ENCODE data around the gene ATP9A.

The ATP9A gene

DNA sequence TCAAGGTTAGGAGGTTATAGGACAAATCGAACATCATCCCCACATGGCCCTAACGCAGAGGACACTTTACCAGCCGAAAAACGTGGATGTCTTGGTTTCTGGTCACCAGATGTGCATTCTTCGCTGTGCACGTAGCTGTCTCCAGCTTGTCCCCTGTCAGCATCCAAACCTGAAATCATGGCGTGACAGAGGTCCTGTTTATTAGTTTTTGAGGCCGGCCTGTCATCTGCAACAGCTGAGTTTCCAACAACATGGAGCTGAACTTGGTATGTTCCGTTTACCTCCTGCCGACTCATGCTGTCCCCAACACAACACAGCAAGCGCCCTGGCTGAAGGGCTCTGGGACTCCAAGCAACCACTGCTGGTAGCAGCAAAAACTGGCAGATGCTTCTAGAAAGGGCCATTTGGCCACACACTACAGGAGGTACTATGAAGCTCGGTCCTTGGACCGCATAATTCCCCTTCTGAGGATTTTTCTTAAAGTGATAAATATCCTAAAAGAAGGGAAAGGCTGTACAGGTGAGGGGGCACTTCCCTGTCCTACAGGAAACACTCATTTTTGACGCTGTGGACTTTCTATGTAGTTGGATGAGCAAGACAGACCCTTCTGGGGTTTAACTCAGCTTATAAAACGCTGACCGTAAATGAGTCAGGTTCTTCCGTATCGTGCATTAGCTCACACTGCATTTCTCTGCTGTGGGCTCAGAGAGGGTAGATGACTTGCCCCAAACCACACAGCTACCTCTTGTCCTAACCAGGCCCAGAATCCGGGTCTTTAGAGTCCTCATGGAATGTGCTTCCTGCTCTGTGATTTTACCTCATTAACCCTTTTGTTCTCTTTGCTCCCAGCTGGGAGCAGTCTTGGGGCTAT lies 146.0 kb downstream of the ATP9A start:
- DNase-seq, result no peak

DNA sequence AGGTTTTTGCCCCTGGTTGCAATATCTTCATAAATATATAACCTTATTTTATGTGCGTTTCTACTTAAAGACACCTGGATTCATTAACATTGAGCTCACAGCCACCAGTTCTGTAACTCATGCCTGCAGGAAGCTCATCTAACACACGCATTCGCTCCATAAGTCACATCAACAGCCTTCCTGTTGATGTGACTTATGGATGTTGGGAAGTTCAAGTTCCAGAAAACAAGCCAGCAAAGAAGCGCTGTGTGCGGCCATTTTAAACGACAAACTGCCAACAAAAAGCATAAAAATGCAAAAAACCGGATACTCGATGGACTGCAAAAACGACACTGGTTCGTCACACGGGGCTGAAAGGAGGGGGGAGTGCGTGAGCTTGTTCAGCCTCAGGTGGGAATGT lies 147.8 kb downstream of the ATP9A start:
- DNase-seq, result peak; percentile 22

DNA sequence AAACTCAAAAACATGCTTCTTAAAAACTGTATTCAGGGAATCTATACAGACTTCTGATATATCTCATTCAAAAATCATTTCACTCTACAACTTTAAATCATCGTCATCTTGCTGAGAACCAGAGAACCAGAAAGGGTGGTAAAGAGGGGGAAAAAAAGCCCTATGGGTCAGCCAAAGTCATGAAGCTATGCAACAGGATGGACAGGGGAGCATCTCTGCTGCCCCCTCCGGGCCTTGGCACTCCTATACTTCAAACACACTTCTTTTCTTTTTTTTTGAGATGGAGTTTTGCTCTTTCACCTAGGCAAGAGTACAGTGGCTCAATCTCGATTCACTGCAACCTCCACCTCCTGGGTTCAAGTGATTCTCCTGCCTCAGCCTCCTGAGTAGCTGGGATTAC lies 152.1 kb downstream of the ATP9A start:
- DNase-seq, result no peak

DNA sequence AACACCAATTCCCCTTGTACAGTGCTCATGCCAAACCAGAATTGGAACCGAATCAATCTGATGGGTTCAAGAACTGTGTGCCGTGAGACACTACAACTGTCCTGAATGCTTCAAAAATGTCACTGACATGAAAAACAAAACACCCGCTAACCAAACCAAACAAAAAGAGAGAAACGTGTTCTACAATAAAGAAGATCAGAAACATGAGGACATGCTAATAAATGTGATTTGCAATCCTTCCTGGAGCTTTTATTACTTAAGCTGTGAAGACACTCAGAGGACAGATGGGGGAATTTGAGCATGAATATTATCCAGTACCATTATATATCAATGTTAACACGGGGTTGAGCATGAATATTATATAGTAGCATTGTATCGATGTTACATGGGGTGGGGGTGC lies 153.5 kb downstream of the ATP9A start:
- no peak for DNase-seq

DNA sequence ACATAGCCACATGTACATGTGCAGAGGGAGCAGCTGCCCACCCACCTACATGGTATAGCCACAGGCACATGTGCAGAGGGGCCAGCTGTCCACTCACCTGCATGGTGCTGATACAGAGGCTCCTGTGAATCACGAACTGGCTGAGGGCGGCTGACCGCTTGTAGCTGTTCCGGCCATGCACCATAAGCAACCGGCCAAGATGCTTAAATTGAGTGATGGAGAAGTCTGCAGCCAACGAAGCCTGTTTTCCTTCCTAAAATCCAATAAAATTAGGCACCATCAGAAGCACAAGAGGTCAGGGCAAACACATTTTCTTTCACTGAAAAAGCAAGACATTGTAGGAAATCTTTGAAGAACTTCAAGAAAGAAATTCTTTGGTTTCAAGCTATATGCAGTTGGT lies 154.6 kb downstream of the ATP9A start:
- DNase-seq, result no peak

DNA sequence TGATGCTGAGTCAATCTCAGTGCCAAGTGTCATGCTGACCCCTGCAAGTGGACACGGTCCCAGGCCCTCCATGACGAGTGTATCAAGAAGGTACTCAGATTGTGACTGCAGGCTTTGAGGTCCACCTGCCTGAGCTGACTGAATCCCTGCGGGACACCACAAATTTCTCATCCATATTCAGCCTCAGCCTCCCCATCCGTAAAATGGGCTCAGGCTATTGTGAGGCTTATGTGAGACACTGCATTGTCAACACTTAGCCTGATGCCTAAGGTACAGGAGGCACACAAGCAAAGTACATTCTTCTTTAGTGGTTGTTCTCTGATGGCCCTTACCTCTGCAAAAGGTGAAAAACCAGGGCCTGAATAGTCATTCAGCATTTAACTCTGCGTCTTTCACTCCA lies 155.3 kb downstream of the ATP9A start:
- no peak for DNase-seq

DNA sequence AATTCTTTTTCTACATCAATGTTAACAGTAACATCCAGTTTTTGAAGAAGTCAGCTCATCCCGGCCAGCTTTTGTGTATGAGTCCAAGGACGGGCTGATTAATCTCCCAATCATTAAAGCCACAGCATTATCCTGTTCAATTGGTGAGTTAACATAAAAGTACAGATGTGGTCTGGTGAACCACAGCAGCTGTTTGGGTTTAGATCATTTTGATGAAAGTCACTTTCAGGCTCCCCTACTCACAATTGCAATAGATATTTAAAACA lies 156.6 kb downstream of the ATP9A start:
- DNase-seq, result no peak

DNA sequence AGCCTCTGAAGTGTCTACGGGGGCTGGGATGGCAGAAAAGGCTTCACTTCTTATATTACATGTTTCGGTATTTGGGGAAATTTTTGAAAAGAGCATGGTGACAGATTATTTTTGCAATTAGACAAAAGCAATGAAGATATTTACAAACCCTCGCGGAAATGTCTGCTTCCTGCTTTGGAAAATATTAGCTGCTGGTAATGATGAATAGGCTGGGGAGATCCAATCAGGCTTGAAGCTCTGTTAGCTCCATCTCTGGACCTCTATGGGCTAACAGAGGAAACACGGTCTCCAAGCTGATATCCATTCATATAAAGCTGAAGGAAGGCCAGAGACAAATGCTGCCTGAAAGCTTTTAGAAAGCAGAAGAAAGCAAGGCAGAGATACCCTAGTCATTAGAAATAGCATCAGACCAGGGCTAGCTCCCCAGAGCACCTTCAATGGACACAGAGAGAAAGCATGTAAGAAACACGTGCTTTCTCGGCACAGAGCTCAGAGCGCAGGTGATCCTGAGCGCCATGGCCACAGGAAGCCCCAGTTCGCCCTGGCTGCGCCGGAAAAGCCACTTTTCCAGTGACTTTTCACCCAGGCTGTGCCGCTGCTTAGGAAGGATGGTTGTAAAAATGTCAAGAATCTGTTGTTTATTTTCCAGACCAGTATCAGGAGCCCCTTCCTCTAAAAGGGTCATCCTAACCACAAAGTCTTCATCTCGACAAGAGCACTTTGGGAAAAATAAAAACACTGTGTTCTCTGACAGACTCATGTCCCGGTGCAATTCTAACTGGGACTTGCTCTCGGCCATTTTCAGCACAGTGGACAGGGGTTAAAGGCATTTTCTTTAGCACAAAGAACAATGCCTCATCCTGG lies 157.2 kb downstream of the ATP9A start:
- DNase-seq, result no peak

DNA sequence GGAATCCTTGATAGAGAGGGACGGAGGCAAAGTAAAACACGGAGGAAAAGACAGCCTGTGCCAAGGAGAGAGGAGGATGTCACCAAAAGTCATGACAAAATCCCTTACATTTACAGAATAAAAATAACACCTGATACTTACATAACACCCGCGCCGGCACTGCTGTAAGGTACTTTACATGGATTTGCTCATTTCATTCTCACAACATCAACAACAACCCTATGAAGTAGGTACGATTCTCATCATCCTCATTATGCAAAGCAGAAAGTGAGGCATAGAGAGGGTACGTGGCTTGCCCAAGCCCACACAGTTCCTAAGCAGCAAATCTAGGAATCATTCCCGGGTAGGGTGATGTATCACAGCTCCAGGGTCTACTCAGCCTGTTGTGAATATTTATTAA lies 158.1 kb downstream of the ATP9A start:
- no peak for DNase-seq

DNA sequence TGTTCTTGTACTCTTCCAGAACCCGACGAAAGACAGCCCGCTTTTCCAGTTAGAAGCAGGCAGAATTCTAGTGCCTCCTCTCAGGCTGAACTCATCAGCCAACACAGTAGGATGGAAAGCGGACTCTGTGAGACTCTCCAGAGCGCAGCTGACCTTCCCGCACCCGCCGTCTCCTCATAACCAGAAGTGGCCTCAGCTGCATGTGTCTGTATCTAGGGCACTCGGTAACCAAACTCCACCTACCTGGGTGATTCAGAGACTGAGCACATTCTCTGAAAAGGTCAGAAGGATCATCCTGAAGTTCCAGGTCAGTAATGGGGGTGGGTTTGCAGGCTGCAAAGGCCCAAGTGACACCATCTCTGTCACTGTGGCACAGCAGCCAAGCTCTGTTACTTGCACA lies 158.9 kb downstream of the ATP9A start:
- DNase-seq, result no peak

DNA sequence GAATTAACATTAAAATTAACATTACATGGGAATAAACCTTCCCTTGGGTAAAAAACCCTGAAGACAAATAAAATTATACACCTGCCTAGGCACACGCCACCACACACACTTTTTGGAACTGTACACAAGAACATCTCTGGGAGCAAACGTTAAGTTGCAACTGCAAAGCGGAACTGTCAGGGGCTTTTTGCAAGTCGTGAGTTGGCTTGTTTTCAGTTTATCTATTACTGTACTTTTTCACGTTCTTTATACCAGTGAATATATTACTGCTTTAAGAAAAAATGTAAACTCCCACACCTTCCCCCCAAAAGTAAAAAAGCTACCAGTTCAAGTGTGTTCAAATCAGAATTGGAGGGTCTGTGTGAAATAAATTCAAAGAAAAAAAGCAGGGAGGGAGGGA lies 160.1 kb downstream of the ATP9A start:
- no peak for DNase-seq

DNA sequence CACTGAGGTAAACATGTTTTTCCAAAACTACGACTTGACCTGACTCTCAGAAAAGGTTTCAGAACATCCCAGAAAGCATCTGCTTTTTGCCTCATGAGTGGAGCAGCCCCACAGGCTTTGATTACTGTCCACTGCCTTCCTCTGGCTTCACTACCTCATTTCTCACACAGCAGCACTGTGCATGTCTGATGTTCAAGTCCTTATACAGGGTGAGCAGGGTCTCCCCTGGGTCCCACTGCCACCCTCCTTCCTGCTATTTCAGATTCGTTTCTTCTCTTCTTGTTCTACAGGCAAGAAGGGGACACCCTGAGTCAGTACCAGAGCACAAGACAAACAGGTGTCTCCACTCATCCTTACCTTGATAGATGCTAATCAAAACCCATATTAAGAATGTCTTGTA lies 161.0 kb downstream of the ATP9A start:
- DNase-seq, result no peak

DNA sequence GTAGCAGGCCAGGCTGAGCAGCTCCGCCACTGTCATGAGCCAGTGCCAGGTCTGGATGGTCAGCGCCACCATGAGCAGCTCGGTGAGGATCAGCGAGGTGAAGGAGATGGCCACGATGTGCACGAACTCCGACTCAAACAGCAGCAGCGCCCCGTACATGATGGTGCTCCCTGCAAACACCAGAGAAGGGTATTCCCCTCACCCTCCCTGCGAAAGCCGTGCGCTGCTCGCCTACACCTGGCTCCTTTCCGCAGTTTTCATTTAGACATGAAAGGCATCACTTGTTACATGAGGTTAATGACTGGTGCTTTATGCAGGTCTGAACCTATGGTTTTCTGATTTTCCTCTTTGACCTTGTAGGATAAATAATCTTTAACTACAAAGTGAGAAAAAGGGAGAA lies 163.3 kb downstream of the ATP9A start:
- no peak for DNase-seq

DNA sequence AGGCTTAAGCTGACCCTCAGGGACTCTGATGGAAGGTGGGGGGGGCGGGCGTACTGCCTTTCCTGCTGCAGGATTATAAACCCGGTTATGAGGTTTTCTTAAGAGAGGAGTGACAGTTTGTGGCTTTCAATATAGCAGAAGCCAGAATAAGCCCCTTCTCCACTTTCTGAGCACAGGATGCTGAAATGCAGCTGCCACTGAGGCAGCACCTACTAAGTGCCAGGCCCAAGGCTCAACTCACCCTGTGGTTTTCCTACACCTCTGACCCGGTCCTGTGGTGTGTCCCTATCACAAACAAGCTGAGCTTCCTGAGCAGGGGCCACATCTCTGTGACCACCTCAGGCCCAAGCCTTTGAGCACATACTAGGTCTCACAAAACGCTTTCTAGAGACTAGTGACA lies 166.1 kb downstream of the ATP9A start:
- DNase-seq, result no peak

DNA sequence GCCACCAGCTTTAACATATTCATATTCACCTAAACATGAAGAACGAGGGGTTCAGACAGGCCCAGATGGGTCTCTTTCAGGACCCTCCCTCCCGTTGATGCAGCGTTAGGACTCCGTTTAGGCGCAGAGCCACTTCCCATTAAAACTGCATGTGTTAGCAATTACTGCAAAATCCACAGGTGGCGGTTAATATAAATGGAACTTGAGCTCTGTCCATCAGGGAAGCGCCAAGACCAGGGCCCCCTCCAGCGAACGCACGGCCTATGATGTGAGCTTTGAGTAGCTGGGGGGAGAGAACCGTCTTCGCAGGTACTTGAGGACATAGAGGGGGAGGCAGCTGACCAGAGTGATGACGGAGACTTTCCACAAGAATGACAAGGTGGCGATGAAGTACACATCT lies 167.2 kb downstream of the ATP9A start:
- DNase-seq, result no peak

DNA sequence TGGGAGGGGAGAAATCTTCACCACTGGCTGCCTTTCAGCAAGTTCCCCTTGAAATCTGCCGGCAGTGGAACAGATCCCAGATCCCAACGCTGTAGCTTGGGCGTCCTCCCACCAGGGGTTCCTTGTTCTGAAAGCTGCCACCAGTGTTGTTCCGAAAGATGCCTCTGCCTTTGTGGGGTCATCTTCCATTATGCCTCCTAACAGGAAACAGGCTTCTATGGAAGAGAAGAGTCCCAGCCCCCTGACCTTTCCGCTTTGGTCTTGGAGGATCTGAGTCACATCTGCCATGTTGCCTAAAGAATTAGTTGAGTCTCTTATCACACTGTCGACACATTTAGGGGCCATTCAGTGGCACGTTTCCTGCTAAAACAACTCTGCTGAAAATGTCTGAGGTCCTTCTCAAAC lies 168.2 kb downstream of the ATP9A start:
- no peak for DNase-seq

DNA sequence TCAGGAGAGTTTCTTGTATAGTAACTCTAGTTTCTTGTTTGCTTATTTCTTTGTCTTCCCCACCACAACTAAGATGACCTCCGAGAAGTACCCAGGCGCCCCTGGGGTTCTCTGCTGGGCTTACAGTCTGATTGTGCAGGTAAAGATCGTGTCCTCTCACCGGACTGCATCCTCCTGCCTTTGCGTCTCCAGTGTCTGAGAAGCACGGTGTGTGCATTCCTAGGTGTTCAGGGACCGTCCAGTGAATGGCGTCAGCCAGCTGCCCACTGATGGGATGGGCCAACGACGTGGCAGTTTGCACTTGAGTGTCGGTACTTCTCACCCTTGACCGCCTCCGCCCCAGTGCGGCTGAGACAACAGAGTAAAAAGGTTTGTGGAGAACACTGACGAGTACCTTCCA lies 169.6 kb downstream of the ATP9A start:
- DNase-seq, result no peak

DNA sequence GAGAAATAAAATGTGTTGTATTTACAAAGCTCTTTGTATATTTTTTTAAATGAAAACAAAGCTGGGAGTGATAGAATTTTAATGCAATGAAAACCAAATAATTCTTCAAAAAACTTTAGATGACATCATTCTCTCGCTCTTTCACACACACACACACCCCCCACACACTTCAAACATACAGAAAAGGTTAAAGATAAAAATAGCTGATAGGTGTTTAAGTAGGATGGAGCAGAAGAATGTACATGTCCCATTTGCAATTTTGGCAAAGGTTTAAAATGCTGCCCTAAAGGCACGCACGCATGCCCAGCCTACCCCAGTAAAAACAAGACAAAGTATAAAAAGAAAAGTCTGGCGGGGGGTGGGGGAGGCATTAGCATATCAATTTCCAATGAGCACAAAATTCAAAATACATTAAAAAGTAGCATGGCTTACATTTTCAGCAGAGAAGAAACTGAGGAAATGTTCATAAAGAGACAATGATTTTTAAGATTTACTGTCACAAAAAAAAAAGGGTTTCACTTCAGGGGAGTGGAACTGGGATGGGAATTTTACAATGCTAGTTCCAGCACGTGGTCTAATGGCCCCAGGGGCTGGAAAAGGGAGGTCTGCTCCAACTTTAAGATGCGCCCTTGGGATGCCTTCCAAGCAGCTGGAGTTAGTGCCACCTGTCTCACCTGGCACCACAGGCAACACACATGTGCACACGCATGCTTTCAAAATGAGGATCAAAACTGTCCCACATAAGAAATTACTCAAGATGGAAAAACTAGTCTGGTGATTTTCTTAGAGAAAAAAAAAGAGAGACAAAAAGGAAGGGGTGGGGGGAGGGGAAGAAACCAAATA lies 170.6 kb downstream of the ATP9A start:
- no peak for DNase-seq

DNA sequence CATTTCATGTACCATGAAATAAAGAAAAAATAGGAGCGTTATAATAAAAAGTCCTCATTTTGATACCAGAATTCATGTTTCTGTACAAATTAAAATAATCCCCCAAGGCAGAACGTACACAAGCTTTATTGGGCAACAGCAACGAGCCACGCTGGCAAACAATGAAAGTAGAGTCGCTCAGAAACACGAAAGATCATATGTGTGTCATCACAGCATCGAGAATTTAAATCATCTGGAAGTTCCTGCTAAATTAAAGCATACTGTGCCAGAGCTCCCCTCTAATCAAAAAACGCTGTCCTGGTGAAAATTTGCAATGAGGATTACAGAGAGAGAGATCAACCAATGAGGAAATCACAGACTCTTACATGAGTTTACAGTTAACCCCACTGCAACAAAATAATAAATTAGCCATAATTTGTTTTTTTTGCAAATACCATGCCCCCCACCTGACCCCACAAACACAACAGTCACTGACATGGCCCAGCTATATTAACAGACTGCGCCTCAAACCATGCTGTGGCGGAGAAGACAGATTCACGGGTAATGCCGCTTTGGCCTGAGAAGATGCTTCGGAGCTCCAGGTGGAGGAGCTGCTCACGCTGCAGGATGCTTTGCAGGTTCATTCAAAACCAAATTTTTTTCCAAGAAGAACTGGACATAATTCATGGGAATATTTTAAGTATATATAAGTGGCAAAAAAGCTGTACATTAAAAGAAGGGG lies 171.4 kb downstream of the ATP9A start:
- no peak for DNase-seq

DNA sequence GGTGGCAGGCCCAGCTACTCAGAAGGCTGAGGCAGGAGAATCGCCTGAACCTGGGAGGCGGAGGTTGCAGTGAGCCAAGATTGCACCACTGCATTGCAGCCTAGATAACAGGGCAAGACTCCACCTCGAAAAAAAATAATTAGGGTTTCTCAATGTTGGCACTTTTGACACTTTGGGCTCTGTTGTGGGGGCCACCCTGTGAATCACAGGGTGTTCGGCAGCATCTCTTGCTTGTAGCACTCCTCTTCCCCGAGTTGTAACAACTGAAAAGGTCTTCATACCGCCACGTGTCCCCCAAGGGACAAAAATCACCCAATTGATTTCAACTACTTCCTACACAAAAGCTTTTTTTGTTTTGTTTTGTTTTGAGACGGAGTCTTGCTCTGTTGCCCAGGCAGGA lies 172.4 kb downstream of the ATP9A start:
- DNase-seq, result no peak

DNA sequence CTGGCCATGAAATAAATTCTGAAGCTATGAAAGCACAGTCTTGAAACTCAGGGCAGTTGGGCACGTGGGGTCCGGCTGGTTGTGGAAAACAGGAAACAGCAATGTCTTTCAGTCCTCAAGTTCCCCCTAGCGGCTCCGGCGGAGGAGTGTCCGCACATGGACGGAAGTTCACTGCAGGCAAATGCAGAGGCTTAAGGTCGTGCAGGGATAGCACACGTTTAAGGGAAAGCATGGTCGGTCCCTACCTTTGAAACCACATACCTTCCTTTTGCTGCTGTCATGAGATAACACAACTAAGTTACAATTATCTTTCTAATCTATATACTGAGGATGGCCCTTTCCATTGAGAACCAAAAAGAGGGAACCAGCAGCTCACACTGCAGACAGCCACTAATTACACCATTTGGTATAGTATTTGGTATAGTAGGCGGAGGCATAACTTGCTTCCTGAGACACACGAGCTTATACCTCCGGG lies 173.1 kb downstream of the ATP9A start:
- peak; percentile 67 for DNase-seq

DNA sequence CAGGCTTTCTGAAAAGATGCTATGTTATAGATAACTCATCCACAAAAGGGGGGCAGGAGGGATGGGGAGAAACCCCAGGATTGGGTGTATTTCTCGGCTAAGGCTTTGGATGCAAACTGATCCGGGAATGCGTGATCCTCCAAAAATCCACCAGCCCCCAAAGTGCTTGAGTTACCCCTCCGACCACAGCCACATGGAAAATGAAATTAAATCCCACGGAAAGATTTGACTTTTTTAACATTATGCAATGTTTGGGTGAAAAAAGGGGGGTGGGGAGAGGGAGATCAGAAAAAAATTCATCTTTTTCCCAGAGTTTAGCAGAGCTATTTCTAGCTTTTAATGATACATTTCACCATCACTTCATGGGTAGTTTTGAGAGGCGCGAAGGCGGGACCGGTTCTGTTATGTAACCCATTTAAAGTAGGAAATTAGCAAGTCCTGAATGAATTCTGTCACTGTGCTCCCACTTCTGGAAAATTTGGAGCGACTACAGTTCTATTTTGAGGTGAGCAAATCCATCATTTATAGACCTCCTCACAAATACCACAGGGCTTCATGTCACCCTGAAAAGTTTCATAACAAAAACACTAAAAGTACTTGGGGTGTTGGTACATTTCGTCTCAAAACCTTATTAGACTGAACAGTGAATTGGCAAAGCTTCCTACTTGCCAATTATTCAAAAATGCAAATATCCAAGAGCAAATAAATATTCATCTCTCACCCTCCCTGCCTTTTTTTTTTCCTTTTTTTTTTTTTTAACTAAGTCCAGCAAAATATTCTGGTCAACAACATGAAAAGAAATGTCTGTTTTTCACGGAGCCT lies 173.7 kb downstream of the ATP9A start:
- no peak for DNase-seq

Measured in NCI-H2171 treated with DMSO at 0.1 percent for 48 hours (cell line).